ENCODE measurements around the gene GPBP1L1. TPM values are rescaled to one million over a fixed set of nuclear protein-coding genes. Genes with fewer than 3 reads are reported as not detected.

The GPBP1L1 gene
- total and polyA plus RNA-seq, 2 of the 13 experiments (the other 11 are each of a cell fraction or from before 2014, with no cell fraction given) = 45.9 to 86.1 TPM

GRCh38 chr1:45687754-45688740 lies 1.7 kb upstream of the GPBP1L1 start, which contains the start of gene TMEM69 (continued):
- no peak; the same call in 1 of the 2 replicates for TF ChIP-seq ZFX (CRISPR knock-in tag; IDR thresholded peaks at IDR 0.05; ENCODE audit: low read depth)
- TF ChIP-seq ZNF616 (CRISPR knock-in tag; IDR thresholded peaks at IDR 0.05; ENCODE audit: low read depth) = no peak
- TF ChIP-seq GATA4 (IDR thresholded peaks at IDR 0.05; ENCODE audit: borderline replicate concordance, low read depth) = 0 out of 2 replicates have a peak, but pooled peaks have one; percentile 20
- TF ChIP-seq ZGPAT (CRISPR knock-in tag; IDR thresholded peaks at IDR 0.05) = peak; percentile 33; the same call in 1 of the 2 replicates
- peak; percentile 71 for TF ChIP-seq SNAPC4 (CRISPR knock-in tag; IDR thresholded peaks at IDR 0.05)
- peak; percentile 54; the same call in 1 of the 2 replicates for TF ChIP-seq BRD4 (CRISPR knock-in tag; IDR thresholded peaks at IDR 0.05)
- TF ChIP-seq ZNF768 (CRISPR knock-in tag; IDR thresholded peaks at IDR 0.05) = no peak
- peak; percentile 70 for TF ChIP-seq HCFC1 (IDR thresholded peaks at IDR 0.05; ENCODE audit: low read depth, low read length)
- TF ChIP-seq SRSF1 (optimal IDR thresholded peaks at IDR 0.05; ENCODE audit: low read depth, low read length) = no peak
- TF ChIP-seq RERE (CRISPR knock-in tag; IDR thresholded peaks at IDR 0.05; ENCODE audit: low read depth) = no peak
- TF ChIP-seq ZNF362 (CRISPR knock-in tag; IDR thresholded peaks at IDR 0.05; ENCODE audit: borderline replicate concordance) = no peak
